SK-N-SH treated with all-trans-retinoic acid at 6 μM for 48 hours (cell line): ENCODE data around the gene MFAP4.

Source experiments
- ARNTL ChIP-seq: fragments of 450-650 bp; formaldehyde crosslinking; IDR thresholded peaks from 2 replicates; pipeline ENCODE4 v1.5.0; 2020; ENCODE audit warnings: low read depth, mild to moderate bottlenecking, moderate library complexity, borderline replicate concordance
- BACH2 ChIP-seq: fragments of 250-450 bp; sonication (Bioruptor Pico); IDR thresholded peaks from 2 replicates; pipeline ENCODE4 v1.9.0; 2021; ENCODE audit warnings: mild to moderate bottlenecking, borderline replicate concordance
- CREB5 ChIP-seq: fragments of 250-450 bp; sonication (Bioruptor Pico); IDR thresholded peaks from 2 replicates; pipeline ENCODE4 v1.5.1; 2020; ENCODE audit warnings: low read depth, mild to moderate bottlenecking, moderate library complexity
- CSDC2 ChIP-seq: fragments of 250-450 bp; sonication (Bioruptor Pico); IDR thresholded peaks from 2 replicates; pipeline ENCODE4 v1.5.0; 2020; ENCODE audit warnings: mild to moderate bottlenecking, moderate library complexity
- GLIS3 ChIP-seq: fragments of 250-450 bp; sonication (Bioruptor Pico); IDR thresholded peaks from 2 replicates; pipeline ENCODE4 v1.5.0; 2020; ENCODE audit warnings: mild to moderate bottlenecking, moderate library complexity
- ISL1 ChIP-seq: fragments of 250-450 bp; sonication (Bioruptor Pico); IDR thresholded peaks from 2 replicates; pipeline ENCODE4 v2.1.2; 2022; ENCODE audit warnings: mild to moderate bottlenecking, moderate library complexity
- OSR1 ChIP-seq: fragments of 250-450 bp; sonication (Bioruptor Pico); IDR thresholded peaks from 2 replicates; pipeline ENCODE4 v1.8.0; 2022; ENCODE audit warnings: moderate library complexity, mild to moderate bottlenecking, inconsistent platforms
- PATZ1 ChIP-seq: fragments of 250-450 bp; sonication (Bioruptor Pico); IDR thresholded peaks from 2 replicates; pipeline ENCODE4 v1.8.0; 2020; ENCODE audit warnings: mild to moderate bottlenecking, moderate library complexity, borderline replicate concordance
- POU6F1 ChIP-seq: fragments of 250-450 bp; sonication (Bioruptor Pico); IDR thresholded peaks from 2 replicates; pipeline ENCODE4 v1.8.0; 2021; ENCODE audit warnings: low read depth, mild to moderate bottlenecking, moderate library complexity, borderline replicate concordance
- ZFP3 ChIP-seq: fragments of 250-450 bp; sonication (Bioruptor Pico); IDR thresholded peaks from 2 replicates; pipeline ENCODE4 v1.5.0; 2020; ENCODE audit warnings: mild to moderate bottlenecking, moderate library complexity
- ZFP30 ChIP-seq: fragments of 450-650 bp; formaldehyde crosslinking; IDR thresholded peaks from 2 replicates; pipeline ENCODE4 v1.5.0; 2022; ENCODE audit warnings: mild to moderate bottlenecking, moderate library complexity

GRCh38 chr17:19402171-19402570, 15.2 kb upstream of the MFAP4 start:
- TF ChIP-seq BACH2 (CRISPR knock-in tag): no peak
- no peak for TF ChIP-seq ISL1
- no peak for TF ChIP-seq OSR1 (CRISPR knock-in tag)
- TF ChIP-seq CSDC2 (CRISPR knock-in tag): no peak
- no peak for TF ChIP-seq PATZ1 (CRISPR knock-in tag)
- no peak for TF ChIP-seq POU6F1 (CRISPR knock-in tag)
- TF ChIP-seq ZFP3: no peak
- no peak for TF ChIP-seq GLIS3 (CRISPR knock-in tag)
- TF ChIP-seq ZFP30: no peak
- TF ChIP-seq CREB5: no peak
- no peak for TF ChIP-seq ARNTL (CRISPR knock-in tag)
